ENCODE results near the gene MPV17L2.

MPV17L2 gene

GRCh38 chr19:18218600-18218999 is 25.6 kb downstream of the MPV17L2 start:
- DNase-seq (ENCODE audit: low read depth) = no peak

- DNase-seq (ENCODE audit: low read depth) = no peak
These were observed 27.1 kb downstream of the MPV17L2 start for GRCh38 chr19:18219911-18220631.

GRCh38 chr19:18220632-18221275 is 27.7 kb downstream of the MPV17L2 start:
- no peak for DNase-seq (ENCODE audit: low read depth)

- no peak for DNase-seq (ENCODE audit: low read depth)
These were observed 29.1 kb downstream of the MPV17L2 start for GRCh38 chr19:18221815-18222725.

- no peak for DNase-seq (ENCODE audit: low read depth)
These were observed 31.0 kb downstream of the MPV17L2 start for GRCh38 chr19:18223860-18224524.

- peak; percentile 71 for DNase-seq (ENCODE audit: low read depth)
These were observed 31.7 kb downstream of the MPV17L2 start for GRCh38 chr19:18224525-18225354.

GRCh38 chr19:18225355-18225701 is 32.3 kb downstream of the MPV17L2 start:
- DNase-seq (ENCODE audit: low read depth) = no peak

- no peak for DNase-seq (ENCODE audit: low read depth)
These were observed 32.9 kb downstream of the MPV17L2 start, which contains the start of gene PDE4C for GRCh38 chr19:18225702-18226468. Gene PDE4C, minus strand, starts transcription at chr19:18226438. Its CDS starts 23 bp downstream, at chr19:18226415.

- no peak for DNase-seq (ENCODE audit: low read depth)
These were observed 34.1 kb downstream of the MPV17L2 start for GRCh38 chr19:18226956-18227780.

- no peak for DNase-seq (ENCODE audit: low read depth)
These were observed 34.8 kb downstream of the MPV17L2 start for GRCh38 chr19:18227781-18228271.

GRCh38 chr19:18229474-18229873 is 36.5 kb downstream of the MPV17L2 start:
- DNase-seq (ENCODE audit: low read depth) = no peak

GRCh38 chr19:18229915-18230314 is 36.9 kb downstream of the MPV17L2 start:
- no peak for DNase-seq (ENCODE audit: low read depth)

GRCh38 chr19:18230941-18231734 is 38.1 kb downstream of the MPV17L2 start:
- DNase-seq (ENCODE audit: low read depth) = no peak

GRCh38 chr19:18231775-18232174 is 38.8 kb downstream of the MPV17L2 start:
- DNase-seq (ENCODE audit: low read depth) = no peak

- DNase-seq (ENCODE audit: low read depth) = no peak
These were observed 39.7 kb downstream of the MPV17L2 start for GRCh38 chr19:18232540-18233223.

GRCh38 chr19:18233224-18233825 is 40.3 kb downstream of the MPV17L2 start:
- DNase-seq (ENCODE audit: low read depth) = peak; percentile 24

- no peak for DNase-seq (ENCODE audit: low read depth)
These were observed 41.2 kb downstream of the MPV17L2 start for GRCh38 chr19:18234194-18234593.
